ENCODE results near the gene CLDN6.

DNA sequence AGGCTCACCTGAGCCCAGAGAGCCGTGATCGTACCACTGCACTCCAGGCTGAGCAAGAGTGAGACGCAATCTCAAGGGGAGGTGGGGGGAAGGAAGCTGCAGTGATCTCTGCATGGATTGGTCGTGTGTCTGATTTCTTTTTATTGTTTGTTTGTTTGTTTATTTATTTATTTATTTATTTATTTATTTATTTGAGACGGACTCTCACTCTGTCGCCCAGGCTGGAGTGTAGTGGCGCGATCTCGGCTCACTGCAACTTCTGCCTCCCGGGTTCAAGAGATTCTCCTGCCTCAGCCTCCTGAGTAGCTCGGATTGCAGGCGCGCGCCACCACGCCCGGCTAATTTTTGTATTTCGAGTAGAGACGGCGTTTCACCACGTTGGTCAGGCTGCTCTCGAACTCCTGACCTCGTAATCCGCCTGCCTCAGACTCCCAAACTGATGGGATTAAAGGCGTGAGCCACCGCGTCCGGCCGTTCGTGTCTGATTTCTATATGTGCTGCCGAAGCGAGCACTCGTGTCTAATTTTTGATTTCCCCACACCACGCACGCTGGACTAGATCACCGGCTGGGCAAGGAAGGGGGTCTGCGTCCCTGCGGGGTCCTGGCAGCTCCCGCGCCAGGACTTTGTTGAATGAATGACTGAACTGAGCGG is 1.7 kb upstream of the CLDN6 start:
- TF ChIP-seq POLR2A (IDR thresholded peaks at IDR 0.05; ENCODE audit: borderline replicate concordance, extremely low read depth, insufficient read depth, insufficient read length) (no peak), EZH2 (IDR thresholded peaks at IDR 0.05) (no peak), RAD21 (IDR thresholded peaks at IDR 0.05; ENCODE audit: low read depth) (no peak)
- TF ChIP-seq, protein P1, sequence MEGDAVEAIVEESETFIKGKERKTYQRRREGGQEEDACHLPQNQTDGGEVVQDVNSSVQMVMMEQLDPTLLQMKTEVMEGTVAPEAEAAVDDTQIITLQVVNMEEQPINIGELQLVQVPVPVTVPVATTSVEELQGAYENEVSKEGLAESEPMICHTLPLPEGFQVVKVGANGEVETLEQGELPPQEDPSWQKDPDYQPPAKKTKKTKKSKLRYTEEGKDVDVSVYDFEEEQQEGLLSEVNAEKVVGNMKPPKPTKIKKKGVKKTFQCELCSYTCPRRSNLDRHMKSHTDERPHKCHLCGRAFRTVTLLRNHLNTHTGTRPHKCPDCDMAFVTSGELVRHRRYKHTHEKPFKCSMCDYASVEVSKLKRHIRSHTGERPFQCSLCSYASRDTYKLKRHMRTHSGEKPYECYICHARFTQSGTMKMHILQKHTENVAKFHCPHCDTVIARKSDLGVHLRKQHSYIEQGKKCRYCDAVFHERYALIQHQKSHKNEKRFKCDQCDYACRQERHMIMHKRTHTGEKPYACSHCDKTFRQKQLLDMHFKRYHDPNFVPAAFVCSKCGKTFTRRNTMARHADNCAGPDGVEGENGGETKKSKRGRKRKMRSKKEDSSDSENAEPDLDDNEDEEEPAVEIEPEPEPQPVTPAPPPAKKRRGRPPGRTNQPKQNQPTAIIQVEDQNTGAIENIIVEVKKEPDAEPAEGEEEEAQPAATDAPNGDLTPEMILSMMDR (IDR thresholded peaks at IDR 0.05 in 2 of 3, conservative IDR thresholded peaks at IDR 0.05 in 1 of 3; ENCODE audit: borderline replicate concordance in 1 of 3, insufficient read depth in 1 of 3, low read depth in 2 of 3, low read length in 2 of 3) = no peak
- TF ChIP-seq, protein P2, sequence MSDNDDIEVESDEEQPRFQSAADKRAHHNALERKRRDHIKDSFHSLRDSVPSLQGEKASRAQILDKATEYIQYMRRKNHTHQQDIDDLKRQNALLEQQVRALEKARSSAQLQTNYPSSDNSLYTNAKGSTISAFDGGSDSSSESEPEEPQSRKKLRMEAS (IDR thresholded peaks at IDR 0.05) = no peak

Data from HCT116 (cell line).